Measurements from ENCODE around the gene HIPK4. TPM values are rescaled to one million over a fixed set of nuclear protein-coding genes. Genes with fewer than 3 reads are reported as not detected.

HIPK4 gene
- total and polyA plus RNA-seq, 9 of the 15 experiments (the other 6 are each of a cell fraction or from before 2014, with no cell fraction given): 0.06 to 0.09 TPM; not detected in 7

DNA sequence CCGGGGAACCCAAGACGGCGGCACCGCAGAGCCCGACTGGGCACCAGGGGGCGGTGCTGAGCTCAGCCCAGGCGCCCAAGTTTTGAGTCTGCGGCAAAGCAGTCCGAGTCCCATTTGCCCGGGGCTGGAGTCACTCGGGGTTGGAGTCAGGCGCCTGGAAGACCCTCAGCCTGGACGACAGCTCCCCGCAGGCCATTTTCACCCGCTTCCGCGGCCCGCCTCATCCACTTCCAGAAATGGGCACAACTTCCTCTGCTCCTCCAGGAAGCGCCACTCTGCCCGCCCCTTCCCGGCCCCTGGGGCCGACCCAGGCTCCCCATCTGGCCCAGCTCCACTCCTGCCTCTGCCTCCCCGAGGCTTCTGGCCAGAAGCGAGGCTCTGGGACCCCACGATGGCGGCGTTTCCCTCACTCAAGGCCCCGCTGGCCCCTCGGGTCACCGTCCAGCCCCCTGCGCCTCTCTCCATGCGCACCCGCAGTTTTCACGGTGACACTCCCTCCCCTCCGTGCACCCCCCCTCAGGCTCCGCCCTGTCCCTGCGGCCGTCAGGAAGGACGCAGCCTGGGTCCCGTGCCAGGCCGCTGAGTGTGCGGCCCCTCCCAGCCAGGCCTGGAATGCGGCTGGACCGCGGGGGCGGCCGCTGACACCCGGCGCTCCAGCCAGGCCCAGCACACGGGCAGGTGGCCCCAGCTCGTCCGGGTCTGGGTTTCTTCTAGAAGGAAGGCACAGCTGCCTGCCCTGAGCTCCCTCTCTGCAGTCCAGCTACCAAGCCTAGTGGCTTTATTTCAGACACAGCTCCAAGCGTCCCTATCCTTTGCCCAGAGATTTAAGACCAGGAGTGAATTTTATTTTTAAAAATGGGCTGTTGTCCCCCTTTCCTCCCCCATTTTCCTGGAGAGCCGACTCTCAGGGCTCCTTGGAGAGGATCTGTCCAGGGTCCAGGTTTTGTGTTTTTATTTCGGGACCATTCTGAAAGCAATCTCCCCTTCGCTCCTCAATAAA lies 31.1 kb upstream of the HIPK4 start (continued):
- TF ChIP-seq, protein P1, sequence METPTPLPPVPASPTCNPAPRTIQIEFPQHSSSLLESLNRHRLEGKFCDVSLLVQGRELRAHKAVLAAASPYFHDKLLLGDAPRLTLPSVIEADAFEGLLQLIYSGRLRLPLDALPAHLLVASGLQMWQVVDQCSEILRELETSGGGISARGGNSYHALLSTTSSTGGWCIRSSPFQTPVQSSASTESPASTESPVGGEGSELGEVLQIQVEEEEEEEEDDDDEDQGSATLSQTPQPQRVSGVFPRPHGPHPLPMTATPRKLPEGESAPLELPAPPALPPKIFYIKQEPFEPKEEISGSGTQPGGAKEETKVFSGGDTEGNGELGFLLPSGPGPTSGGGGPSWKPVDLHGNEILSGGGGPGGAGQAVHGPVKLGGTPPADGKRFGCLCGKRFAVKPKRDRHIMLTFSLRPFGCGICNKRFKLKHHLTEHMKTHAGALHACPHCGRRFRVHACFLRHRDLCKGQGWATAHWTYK (CRISPR knock-in tag; IDR thresholded peaks at IDR 0.05): no peak
- TF ChIP-seq, protein P2, sequence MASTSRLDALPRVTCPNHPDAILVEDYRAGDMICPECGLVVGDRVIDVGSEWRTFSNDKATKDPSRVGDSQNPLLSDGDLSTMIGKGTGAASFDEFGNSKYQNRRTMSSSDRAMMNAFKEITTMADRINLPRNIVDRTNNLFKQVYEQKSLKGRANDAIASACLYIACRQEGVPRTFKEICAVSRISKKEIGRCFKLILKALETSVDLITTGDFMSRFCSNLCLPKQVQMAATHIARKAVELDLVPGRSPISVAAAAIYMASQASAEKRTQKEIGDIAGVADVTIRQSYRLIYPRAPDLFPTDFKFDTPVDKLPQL (IDR thresholded peaks at IDR 0.05; ENCODE audit: extremely low read depth, insufficient read length): no peak
- TF ChIP-seq KLF1 (tag; IDR thresholded peaks at IDR 0.05) (peak; percentile 73; the same call in 1 of the 2 replicates), ZFX (CRISPR knock-in tag; IDR thresholded peaks at IDR 0.05) (peak; percentile 93), SMAD1 (IDR thresholded peaks at IDR 0.05; ENCODE audit: low read depth, low read length, partially characterized antibody) (no peak), BMI1 (IDR thresholded peaks at IDR 0.05; ENCODE audit: low read length) (no peak), MEF2D (tag; conservative IDR thresholded peaks at IDR 0.05; ENCODE audit: low read depth) (no peak), MCM2 (IDR thresholded peaks at IDR 0.05; ENCODE audit: low read depth) (no peak), CREB1 (IDR thresholded peaks at IDR 0.05) (no peak), CREB1 (CRISPR knock-in tag; IDR thresholded peaks at IDR 0.05) (peak; percentile 75; the same call in 1 of the 2 replicates), ZZZ3 (IDR thresholded peaks at IDR 0.05) (no peak), MYC (IDR thresholded peaks at IDR 0.05; ENCODE audit: low read depth, low read length) (peak; percentile 84), MYC (CRISPR knock-in tag; IDR thresholded peaks at IDR 0.05; ENCODE audit: borderline replicate concordance, low read depth) (peak; percentile 62; the same call in 1 of the 2 replicates), HLTF (IDR thresholded peaks at IDR 0.05) (no peak; the same call in 1 of the 2 replicates), PRMT5 (CRISPR knock-in tag; IDR thresholded peaks at IDR 0.05) (no peak), POLR2A (conservative IDR thresholded peaks at IDR 0.05) (peak; percentile 83), HCFC1 (IDR thresholded peaks at IDR 0.05; ENCODE audit: low read depth, low read length) (no peak; the same call in 1 of the 2 replicates), RBM22 (IDR thresholded peaks at IDR 0.05; ENCODE audit: low read depth, low read length, poor library complexity, severe bottlenecking) (peak; percentile 76), PTRF (tag; IDR thresholded peaks at IDR 0.05) (no peak), CBFB (CRISPR knock-in tag; IDR thresholded peaks at IDR 0.05) (peak; percentile 89), HDAC8 (tag; IDR thresholded peaks at IDR 0.05) (0 out of 2 replicates have a peak, but pooled peaks have one; percentile 45)
- TF ChIP-seq, protein P3, sequence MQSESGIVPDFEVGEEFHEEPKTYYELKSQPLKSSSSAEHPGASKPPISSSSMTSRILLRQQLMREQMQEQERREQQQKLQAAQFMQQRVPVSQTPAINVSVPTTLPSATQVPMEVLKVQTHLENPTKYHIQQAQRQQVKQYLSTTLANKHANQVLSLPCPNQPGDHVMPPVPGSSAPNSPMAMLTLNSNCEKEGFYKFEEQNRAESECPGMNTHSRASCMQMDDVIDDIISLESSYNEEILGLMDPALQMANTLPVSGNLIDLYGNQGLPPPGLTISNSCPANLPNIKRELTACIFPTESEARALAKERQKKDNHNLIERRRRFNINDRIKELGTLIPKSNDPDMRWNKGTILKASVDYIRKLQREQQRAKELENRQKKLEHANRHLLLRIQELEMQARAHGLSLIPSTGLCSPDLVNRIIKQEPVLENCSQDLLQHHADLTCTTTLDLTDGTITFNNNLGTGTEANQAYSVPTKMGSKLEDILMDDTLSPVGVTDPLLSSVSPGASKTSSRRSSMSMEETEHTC (IDR thresholded peaks at IDR 0.05): peak; percentile 69; the same call in 1 of the 2 replicates
- TF ChIP-seq, protein P4, sequence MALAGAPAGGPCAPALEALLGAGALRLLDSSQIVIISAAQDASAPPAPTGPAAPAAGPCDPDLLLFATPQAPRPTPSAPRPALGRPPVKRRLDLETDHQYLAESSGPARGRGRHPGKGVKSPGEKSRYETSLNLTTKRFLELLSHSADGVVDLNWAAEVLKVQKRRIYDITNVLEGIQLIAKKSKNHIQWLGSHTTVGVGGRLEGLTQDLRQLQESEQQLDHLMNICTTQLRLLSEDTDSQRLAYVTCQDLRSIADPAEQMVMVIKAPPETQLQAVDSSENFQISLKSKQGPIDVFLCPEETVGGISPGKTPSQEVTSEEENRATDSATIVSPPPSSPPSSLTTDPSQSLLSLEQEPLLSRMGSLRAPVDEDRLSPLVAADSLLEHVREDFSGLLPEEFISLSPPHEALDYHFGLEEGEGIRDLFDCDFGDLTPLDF (CRISPR knock-in tag; IDR thresholded peaks at IDR 0.05): no peak
- TF ChIP-seq, protein P5, sequence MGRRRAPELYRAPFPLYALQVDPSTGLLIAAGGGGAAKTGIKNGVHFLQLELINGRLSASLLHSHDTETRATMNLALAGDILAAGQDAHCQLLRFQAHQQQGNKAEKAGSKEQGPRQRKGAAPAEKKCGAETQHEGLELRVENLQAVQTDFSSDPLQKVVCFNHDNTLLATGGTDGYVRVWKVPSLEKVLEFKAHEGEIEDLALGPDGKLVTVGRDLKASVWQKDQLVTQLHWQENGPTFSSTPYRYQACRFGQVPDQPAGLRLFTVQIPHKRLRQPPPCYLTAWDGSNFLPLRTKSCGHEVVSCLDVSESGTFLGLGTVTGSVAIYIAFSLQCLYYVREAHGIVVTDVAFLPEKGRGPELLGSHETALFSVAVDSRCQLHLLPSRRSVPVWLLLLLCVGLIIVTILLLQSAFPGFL (CRISPR knock-in tag; IDR thresholded peaks at IDR 0.05): no peak

Measured in K562 (cell line).